Measurements from ENCODE around the gene IRX4.

IRX4 gene

GRCh38 chr5:1840741-1841521 is 41.8 kb downstream of the IRX4 start:
- Histone ChIP-seq H3K4me3 (ENCODE audit: insufficient read depth, low read depth, low read length, poor library complexity, severe bottlenecking) (no peak overlapping the region), H3K36me3 (ENCODE audit: control insufficient read depth, insufficient read depth, low read length) (no peaks in the 10 kb centered on the region), H3K4me1 (ENCODE audit: control insufficient read depth, insufficient read depth, low read length, poor library complexity, severe bottlenecking) (no peaks in the 10 kb centered on the region), H3K27me3 (replicated peaks; ENCODE audit: control insufficient read depth, insufficient read depth, low read length, poor library complexity, severe bottlenecking) (no peaks in the 10 kb centered on the region), H3K27ac (ENCODE audit: insufficient read depth, low read length, poor library complexity, severe bottlenecking) (no peak overlapping the region), H3K9me3 (ENCODE audit: control insufficient read depth, low read length) (no peaks in the 10 kb centered on the region)
- DNase-seq: no peak

GRCh38 chr5:1840071-1840547 is 42.6 kb downstream of the IRX4 start:
- no peak overlapping the region for H3K27ac ChIP-seq (ENCODE audit: insufficient read depth, low read length, poor library complexity, severe bottlenecking)
- no peaks in the 10 kb centered on the region for H3K36me3 ChIP-seq (ENCODE audit: control insufficient read depth, insufficient read depth, low read length)
- H3K27me3 ChIP-seq (replicated peaks; ENCODE audit: control insufficient read depth, insufficient read depth, low read length, poor library complexity, severe bottlenecking): no peaks in the 10 kb centered on the region
- DNase-seq: no peak
- no peaks in the 10 kb centered on the region for H3K9me3 ChIP-seq (ENCODE audit: control insufficient read depth, low read length)
- H3K4me3 ChIP-seq (ENCODE audit: insufficient read depth, low read depth, low read length, poor library complexity, severe bottlenecking): no peak overlapping the region
- H3K4me1 ChIP-seq (ENCODE audit: control insufficient read depth, insufficient read depth, low read length, poor library complexity, severe bottlenecking): no peaks in the 10 kb centered on the region

- no peak for DNase-seq
- no peaks in the 10 kb centered on the region for H3K9me3 ChIP-seq (ENCODE audit: control insufficient read depth, low read length)
- H3K4me3 ChIP-seq (ENCODE audit: insufficient read depth, low read depth, low read length, poor library complexity, severe bottlenecking): no peak overlapping the region
- H3K36me3 ChIP-seq (ENCODE audit: control insufficient read depth, insufficient read depth, low read length): no peaks in the 10 kb centered on the region
- H3K4me1 ChIP-seq (ENCODE audit: control insufficient read depth, insufficient read depth, low read length, poor library complexity, severe bottlenecking): no peaks in the 10 kb centered on the region
- H3K27me3 ChIP-seq (replicated peaks; ENCODE audit: control insufficient read depth, insufficient read depth, low read length, poor library complexity, severe bottlenecking): no peaks in the 10 kb centered on the region
- H3K27ac ChIP-seq (ENCODE audit: insufficient read depth, low read length, poor library complexity, severe bottlenecking): no peak overlapping the region
These were observed 44.7 kb downstream of the IRX4 start for GRCh38 chr5:1838013-1838412.

- Histone ChIP-seq H3K27ac (ENCODE audit: insufficient read depth, low read length, poor library complexity, severe bottlenecking) (no peak overlapping the region), H3K27me3 (replicated peaks; ENCODE audit: control insufficient read depth, insufficient read depth, low read length, poor library complexity, severe bottlenecking) (no peaks in the 10 kb centered on the region), H3K36me3 (ENCODE audit: control insufficient read depth, insufficient read depth, low read length) (no peaks in the 10 kb centered on the region), H3K9me3 (ENCODE audit: control insufficient read depth, low read length) (no peaks in the 10 kb centered on the region), H3K4me3 (ENCODE audit: insufficient read depth, low read depth, low read length, poor library complexity, severe bottlenecking) (no peak overlapping the region), H3K4me1 (ENCODE audit: control insufficient read depth, insufficient read depth, low read length, poor library complexity, severe bottlenecking) (no peaks in the 10 kb centered on the region)
- DNase-seq: no peak
These were observed 45.5 kb downstream of the IRX4 start for GRCh38 chr5:1836891-1837880.

GRCh38 chr5:1836176-1836890 is 46.4 kb downstream of the IRX4 start:
- no peak overlapping the region for H3K4me3 ChIP-seq (ENCODE audit: insufficient read depth, low read depth, low read length, poor library complexity, severe bottlenecking)
- H3K9me3 ChIP-seq (ENCODE audit: control insufficient read depth, low read length): no peaks in the 10 kb centered on the region
- DNase-seq: no peak
- no peaks in the 10 kb centered on the region for H3K27me3 ChIP-seq (replicated peaks; ENCODE audit: control insufficient read depth, insufficient read depth, low read length, poor library complexity, severe bottlenecking)
- no peaks in the 10 kb centered on the region for H3K36me3 ChIP-seq (ENCODE audit: control insufficient read depth, insufficient read depth, low read length)
- no peak overlapping the region for H3K27ac ChIP-seq (ENCODE audit: insufficient read depth, low read length, poor library complexity, severe bottlenecking)
- no peaks in the 10 kb centered on the region for H3K4me1 ChIP-seq (ENCODE audit: control insufficient read depth, insufficient read depth, low read length, poor library complexity, severe bottlenecking)

- DNase-seq: no peak
- no peaks in the 10 kb centered on the region for H3K27me3 ChIP-seq (replicated peaks; ENCODE audit: control insufficient read depth, insufficient read depth, low read length, poor library complexity, severe bottlenecking)
- H3K27ac ChIP-seq (ENCODE audit: insufficient read depth, low read length, poor library complexity, severe bottlenecking): no peak overlapping the region
- H3K4me1 ChIP-seq (ENCODE audit: control insufficient read depth, insufficient read depth, low read length, poor library complexity, severe bottlenecking): no peaks in the 10 kb centered on the region
- H3K4me3 ChIP-seq (ENCODE audit: insufficient read depth, low read depth, low read length, poor library complexity, severe bottlenecking): no peak overlapping the region
- no peaks in the 10 kb centered on the region for H3K9me3 ChIP-seq (ENCODE audit: control insufficient read depth, low read length)
- H3K36me3 ChIP-seq (ENCODE audit: control insufficient read depth, insufficient read depth, low read length): no peaks in the 10 kb centered on the region
These were observed 47.3 kb downstream of the IRX4 start for GRCh38 chr5:1835431-1835830.

- no peak for DNase-seq
- H3K4me3 ChIP-seq (ENCODE audit: insufficient read depth, low read depth, low read length, poor library complexity, severe bottlenecking): no peak overlapping the region
- no peaks in the 10 kb centered on the region for H3K27me3 ChIP-seq (replicated peaks; ENCODE audit: control insufficient read depth, insufficient read depth, low read length, poor library complexity, severe bottlenecking)
- no peaks in the 10 kb centered on the region for H3K36me3 ChIP-seq (ENCODE audit: control insufficient read depth, insufficient read depth, low read length)
- no peaks in the 10 kb centered on the region for H3K4me1 ChIP-seq (ENCODE audit: control insufficient read depth, insufficient read depth, low read length, poor library complexity, severe bottlenecking)
- no peaks in the 10 kb centered on the region for H3K9me3 ChIP-seq (ENCODE audit: control insufficient read depth, low read length)
- H3K27ac ChIP-seq (ENCODE audit: insufficient read depth, low read length, poor library complexity, severe bottlenecking): no peak overlapping the region
These were observed 47.9 kb downstream of the IRX4 start for GRCh38 chr5:1834721-1835429.

GRCh38 chr5:1834022-1834551 is 48.6 kb downstream of the IRX4 start:
- no peaks in the 10 kb centered on the region for H3K36me3 ChIP-seq (ENCODE audit: control insufficient read depth, insufficient read depth, low read length)
- DNase-seq: no peak
- no peak overlapping the region for H3K4me3 ChIP-seq (ENCODE audit: insufficient read depth, low read depth, low read length, poor library complexity, severe bottlenecking)
- no peak overlapping the region for H3K27ac ChIP-seq (ENCODE audit: insufficient read depth, low read length, poor library complexity, severe bottlenecking)
- H3K9me3 ChIP-seq (ENCODE audit: control insufficient read depth, low read length): no peaks in the 10 kb centered on the region
- H3K4me1 ChIP-seq (ENCODE audit: control insufficient read depth, insufficient read depth, low read length, poor library complexity, severe bottlenecking): no peaks in the 10 kb centered on the region
- no peaks in the 10 kb centered on the region for H3K27me3 ChIP-seq (replicated peaks; ENCODE audit: control insufficient read depth, insufficient read depth, low read length, poor library complexity, severe bottlenecking)
